SK-N-SH treated with all-trans-retinoic acid at 6 μM for 48 hours (cell line): ENCODE measurements around the gene OR2AE1.

Experiments used
- ATAC-seq: fragments of 200-7000 bp; cut with Tn5 transposase; 3 replicates; pipeline ENCODE4 v1.9.1; 2020; ENCODE audit warnings: mild to moderate bottlenecking, moderate library complexity
- ARNTL ChIP-seq: fragments of 450-650 bp; formaldehyde crosslinking; IDR thresholded peaks from 2 replicates; pipeline ENCODE4 v1.5.0; 2020; ENCODE audit warnings: low read depth, mild to moderate bottlenecking, moderate library complexity, borderline replicate concordance
- BACH2 ChIP-seq: fragments of 250-450 bp; sonication (Bioruptor Pico); IDR thresholded peaks from 2 replicates; pipeline ENCODE4 v1.9.0; 2021; ENCODE audit warnings: mild to moderate bottlenecking, borderline replicate concordance
- CREB5 ChIP-seq: fragments of 250-450 bp; sonication (Bioruptor Pico); IDR thresholded peaks from 2 replicates; pipeline ENCODE4 v1.5.1; 2020; ENCODE audit warnings: low read depth, mild to moderate bottlenecking, moderate library complexity
- ESRRG ChIP-seq: fragments of 250-450 bp; sonication (Bioruptor Pico); IDR thresholded peaks from 2 replicates; pipeline ENCODE4 v1.6.1; 2021; ENCODE audit warnings: mild to moderate bottlenecking
- GLIS3 ChIP-seq: fragments of 250-450 bp; sonication (Bioruptor Pico); IDR thresholded peaks from 2 replicates; pipeline ENCODE4 v1.5.0; 2020; ENCODE audit warnings: mild to moderate bottlenecking, moderate library complexity
- ISL1 ChIP-seq: fragments of 250-450 bp; sonication (Bioruptor Pico); IDR thresholded peaks from 2 replicates; pipeline ENCODE4 v2.1.2; 2022; ENCODE audit warnings: mild to moderate bottlenecking, moderate library complexity
- PATZ1 ChIP-seq: fragments of 250-450 bp; sonication (Bioruptor Pico); IDR thresholded peaks from 2 replicates; pipeline ENCODE4 v1.8.0; 2020; ENCODE audit warnings: mild to moderate bottlenecking, moderate library complexity, borderline replicate concordance
- POU6F1 ChIP-seq: fragments of 250-450 bp; sonication (Bioruptor Pico); IDR thresholded peaks from 2 replicates; pipeline ENCODE4 v1.8.0; 2021; ENCODE audit warnings: low read depth, mild to moderate bottlenecking, moderate library complexity, borderline replicate concordance
- PPARA ChIP-seq: fragments of 250-450 bp; sonication (Bioruptor Pico); IDR thresholded peaks from 2 replicates; pipeline ENCODE4 v1.5.0; 2020; ENCODE audit warnings: mild to moderate bottlenecking, borderline replicate concordance
- RARB ChIP-seq: fragments of 250-450 bp; sonication (Bioruptor Pico); IDR thresholded peaks from 2 replicates; pipeline ENCODE4 v1.8.0; 2021; ENCODE audit warnings: mild to moderate bottlenecking, moderate library complexity
- SNAI2 ChIP-seq: fragments of 250-450 bp; sonication (Bioruptor Pico); IDR thresholded peaks from 2 replicates; pipeline ENCODE4 v1.5.0; 2020; ENCODE audit warnings: mild to moderate bottlenecking, moderate library complexity
- TCF4 ChIP-seq: fragments of 250-450 bp; sonication (Bioruptor Pico); IDR thresholded peaks from 2 replicates; pipeline ENCODE4 v1.8.0; 2021; ENCODE audit warnings: mild to moderate bottlenecking, moderate library complexity, borderline replicate concordance
- TSHZ2 ChIP-seq: fragments of 250-450 bp; sonication (Bioruptor Pico); IDR thresholded peaks from 2 replicates; pipeline ENCODE4 v1.5.0; 2020; ENCODE audit warnings: mild to moderate bottlenecking, moderate library complexity
- ZC3H10 ChIP-seq: fragments of 250-450 bp; sonication (Bioruptor Pico); IDR thresholded peaks from 2 replicates; pipeline ENCODE4 v1.5.1; 2021; ENCODE audit warnings: mild to moderate bottlenecking, moderate library complexity
- ZFP30 ChIP-seq: fragments of 450-650 bp; formaldehyde crosslinking; IDR thresholded peaks from 2 replicates; pipeline ENCODE4 v1.5.0; 2022; ENCODE audit warnings: mild to moderate bottlenecking, moderate library complexity
- ZNF565 ChIP-seq: fragments of 450-650 bp; formaldehyde crosslinking; conservative IDR thresholded peaks from 2 replicates; pipeline ENCODE4 v1.5.0; 2020; ENCODE audit warnings: low read depth, mild to moderate bottlenecking, moderate library complexity
- ZNF70 ChIP-seq: fragments of 450-650 bp; formaldehyde crosslinking; IDR thresholded peaks from 2 replicates; pipeline ENCODE4 v1.5.0; 2020; ENCODE audit warnings: mild to moderate bottlenecking, moderate library complexity
- ZNF8 ChIP-seq: fragments of 450-650 bp; formaldehyde crosslinking; IDR thresholded peaks from 2 replicates; pipeline ENCODE4 v1.5.0; 2020; ENCODE audit warnings: mild to moderate bottlenecking, moderate library complexity

The OR2AE1 gene

GRCh38 chr7:99844328-99844727 is 32.5 kb downstream of the OR2AE1 start (continued):
- no peak for TF ChIP-seq PATZ1 (CRISPR knock-in tag)
- TF ChIP-seq ZNF70 (CRISPR knock-in tag) = no peak
- no peak for TF ChIP-seq ESRRG (CRISPR knock-in tag)
- no peak for TF ChIP-seq ZNF8
- no peak for TF ChIP-seq BACH2 (CRISPR knock-in tag)
- TF ChIP-seq SNAI2 (CRISPR knock-in tag) = no peak

GRCh38 chr7:99843808-99844207 is 33.0 kb downstream of the OR2AE1 start:
- TF ChIP-seq PPARA (CRISPR knock-in tag) = no peak
- ATAC-seq = no peak

GRCh38 chr7:99842926-99843325 is 33.9 kb downstream of the OR2AE1 start:
- TF ChIP-seq ZFP30 (CRISPR knock-in tag) (no peak), ZC3H10 (CRISPR knock-in tag) (no peak), RARB (CRISPR knock-in tag) (no peak), TCF4 (no peak), POU6F1 (CRISPR knock-in tag) (no peak), BACH2 (CRISPR knock-in tag) (no peak), ISL1 (no peak), ARNTL (CRISPR knock-in tag) (no peak), PATZ1 (CRISPR knock-in tag) (no peak), TSHZ2 (CRISPR knock-in tag) (no peak), PPARA (CRISPR knock-in tag) (no peak), ZNF8 (no peak), ESRRG (CRISPR knock-in tag) (no peak)
- ATAC-seq = no peak

- no peak for TF ChIP-seq SNAI2 (CRISPR knock-in tag)
- no peak for ATAC-seq
These were observed 36.5 kb downstream of the OR2AE1 start for GRCh38 chr7:99840136-99840869.

GRCh38 chr7:99839287-99840021 is 37.4 kb downstream of the OR2AE1 start:
- no peak for ATAC-seq
- TF ChIP-seq CREB5 (CRISPR knock-in tag) (no peak), BACH2 (CRISPR knock-in tag) (no peak), POU6F1 (CRISPR knock-in tag) (no peak), GLIS3 (CRISPR knock-in tag) (no peak), ZNF8 (no peak), PPARA (CRISPR knock-in tag) (no peak), ISL1 (no peak), RARB (CRISPR knock-in tag) (no peak), PATZ1 (CRISPR knock-in tag) (no peak), ZNF565 (CRISPR knock-in tag) (no peak)
